Lung (tissue), 12 donors: ENCODE results near the gene TMEM108. TPM values are rescaled to one million over a fixed set of nuclear protein-coding genes. Genes with fewer than 3 reads are reported as not detected.

Source experiments
- ATAC-seq: fragments of 200-7000 bp; cut with Tn5 transposase; one replicate; pipeline ENCODE4 v1.9.1; 2020; ENCODE audit warnings: moderate number of reproducible peaks; ENCODE audit not compliant: insufficient read depth, low FRiP score
- DNase-seq, 3 donors: peaks; one replicate each; pipeline ENCODE4 v3.0.0-alpha.2; 2013 to 2017
- H3K27ac ChIP-seq, 2 donors: one replicate each; pipeline ENCODE4 v1.5.1; 2013; ENCODE audit warnings: mild to moderate bottlenecking in 2 of 2, moderate library complexity in 2 of 2, control low read depth in 1 of 2, inconsistent platforms in 1 of 2, low read depth in 1 of 2, low read length in 1 of 2
- H3K27me3 ChIP-seq, 3 donors: one replicate each; pipeline ENCODE4 v1.5.1; 2013; ENCODE audit warnings: low read length in 2 of 3; ENCODE audit not compliant: control insufficient read depth in 3 of 3, insufficient read depth in 3 of 3
- H3K36me3 ChIP-seq, 4 donors: one replicate each; pipeline ENCODE4 v1.5.1; 2013; ENCODE audit warnings: low read length in 4 of 4, mild to moderate bottlenecking in 1 of 4, moderate library complexity in 1 of 4; ENCODE audit not compliant: control insufficient read depth in 4 of 4, insufficient read depth in 4 of 4
- H3K4me1 ChIP-seq, 5 donors: one replicate each; pipeline ENCODE4 v1.5.1; 2013; ENCODE audit warnings: low read length in 5 of 5, mild to moderate bottlenecking in 2 of 5, moderate library complexity in 1 of 5; ENCODE audit not compliant: control insufficient read depth in 5 of 5, insufficient read depth in 5 of 5
- H3K4me3 ChIP-seq: one replicate; pipeline ENCODE4 v1.5.1; 2013; ENCODE audit warnings: mild to moderate bottlenecking, control low read depth, moderate library complexity
- H3K9ac ChIP-seq, 2 donors: one replicate each; pipeline ENCODE4 v1.5.1; 2013; ENCODE audit warnings: low read length in 2 of 2, control low read depth in 1 of 2; ENCODE audit not compliant: insufficient read depth in 1 of 2
- H3K9me3 ChIP-seq, 4 donors: one replicate each; pipeline ENCODE4 v1.5.1; 2013; ENCODE audit warnings: low read length in 3 of 4, mild to moderate bottlenecking in 1 of 4, moderate library complexity in 1 of 4; ENCODE audit not compliant: control insufficient read depth in 4 of 4, insufficient read depth in 3 of 4
- CTCF ChIP-seq: IDR thresholded peaks from 2 replicates; pipeline ENCODE4 v1.5.1; 2012; ENCODE audit warnings: mild to moderate bottlenecking; ENCODE audit errors: control extremely low read depth, extremely low read depth
- WGBS, 2 donors: extraction: QIAGEN DNeasy Blood & Tissue Kit; methylation state at CpG; one replicate each; pipeline ENCODE4 v1.1.7; 2013; 5-methylcytosine and 5-hydroxymethylcytosine counted together
- polyA plus RNA-seq, 2 donors: library from polyadenylated mRNA; stranded (reverse); fragments of 200-250 nt; gene quantifications; one replicate each; pipeline ENCODE4 v1.2.1, GENCODE V29; 2013
- total RNA-seq, 2 donors: library from RNA; depleted of rRNA in 1 of 2; stranded (reverse); fragments of >200 nt in 1 of 2; gene quantifications; one replicate each; pipeline ENCODE4 v1.2.1, GENCODE V29; 2014 to 2021
- donor health status: control.
- donor health status: control.
- donor health status: Bipolar disorder and iron deficiency.
- donor health status: healthy.
- donor health status: DM: yes; HTN: yes; CAD: no.

The TMEM108 gene
- total and polyA plus RNA-seq, 4 donors, result 3.0 to 16.9 (median 7.6) TPM

- WGBS, 2 donors, result 95 to 98% methylated on average over 3 of the region's 3 CpGs
- DNase-seq, result no peak
- Histone ChIP-seq H3K27ac (no peak overlapping the region), H3K9ac (no peak overlapping the region), H3K4me1 (peaks cover 0 to 13% (median 9%) of the 10 kb centered on the region in 5 donors), H3K36me3 (peaks cover 0 to 6% (median 2%) of the 10 kb centered on the region in 4 donors), H3K4me3 (no peak overlapping the region), H3K9me3 (peaks cover 2 to 4% (median 2%) of the 10 kb centered on the region in 4 donors), H3K27me3 (no peaks in the 10 kb centered on the region)
- no peak for TF ChIP-seq CTCF
- ATAC-seq, result no peak
These were observed 158.3 kb downstream of the TMEM108 start for GRCh38 chr3:133196527-133196926.

- Histone ChIP-seq H3K9ac (no peak overlapping the region), H3K4me3 (no peak overlapping the region), H3K4me1 (peaks cover 0 to 3% (median under 1%) of the 10 kb centered on the region in 5 donors), H3K27me3 (no peaks in the 10 kb centered on the region), H3K9me3 (peaks cover 2 to 4% (median 2%) of the 10 kb centered on the region in 4 donors), H3K36me3 (peaks cover 0 to 6% (median 2%) of the 10 kb centered on the region in 4 donors), H3K27ac (no peak overlapping the region)
- TF ChIP-seq CTCF, result no peak
- WGBS, 2 donors, result 99 to 100% methylated on average over 1 of the region's 1 CpG
- DNase-seq (no peak), ATAC-seq (no peak)
These were observed 159.4 kb downstream of the TMEM108 start for GRCh38 chr3:133197619-133198018.

GRCh38 chr3:133206921-133207320 lies 168.7 kb downstream of the TMEM108 start:
- Histone ChIP-seq H3K4me3 (no peak overlapping the region), H3K9ac (no peak overlapping the region), H3K27me3 (no peaks in the 10 kb centered on the region), H3K4me1 (peaks cover 0 to 14% (median 5%) of the 10 kb centered on the region in 5 donors), H3K36me3 (no peaks in the 10 kb centered on the region), H3K9me3 (no peaks in the 10 kb centered on the region), H3K27ac (no peak overlapping the region)
- no peak for ATAC-seq
- TF ChIP-seq CTCF, result no peak
- WGBS, 2 donors, result 69 to 92% methylated on average over 5 of the region's 5 CpGs
- DNase-seq, result no peak

GRCh38 chr3:133208184-133208583 lies 170.0 kb downstream of the TMEM108 start:
- 70 to 79% methylated on average over 1 of the region's 1 CpG for WGBS, 2 donors
- TF ChIP-seq CTCF, result no peak
- Histone ChIP-seq H3K4me1 (peaks cover 0 to 14% (median 5%) of the 10 kb centered on the region in 5 donors), H3K4me3 (no peak overlapping the region), H3K27me3 (no peaks in the 10 kb centered on the region), H3K9me3 (no peaks in the 10 kb centered on the region), H3K36me3 (no peaks in the 10 kb centered on the region), H3K9ac (no peak overlapping the region), H3K27ac (no peak overlapping the region)
- no peak for ATAC-seq
- no peak for DNase-seq
